ENCODE measurements around the gene CHI3L2.

Gene CHI3L2

DNA sequence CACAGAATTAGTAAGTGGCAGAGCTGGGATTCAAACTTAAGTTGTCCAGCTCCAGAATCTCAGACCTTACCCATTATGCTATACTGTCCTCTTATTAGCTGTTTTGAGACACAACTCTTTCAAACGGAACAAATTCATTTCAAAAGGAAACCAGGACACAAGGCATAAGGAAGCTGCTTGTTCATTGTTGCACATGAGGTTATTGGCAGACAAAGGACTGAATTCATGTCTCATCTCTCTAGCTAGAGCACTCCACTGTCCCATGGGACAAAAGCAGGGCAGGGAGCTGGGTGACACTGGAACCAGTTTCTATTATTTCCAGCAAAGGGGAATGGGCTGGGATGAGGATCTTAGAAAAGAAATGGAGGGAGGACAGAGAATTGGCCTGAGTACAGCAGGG, 26.4 kb downstream of the CHI3L2 start:
- DNase-seq (ENCODE audit: low spot score), result peak; percentile 98

DNA sequence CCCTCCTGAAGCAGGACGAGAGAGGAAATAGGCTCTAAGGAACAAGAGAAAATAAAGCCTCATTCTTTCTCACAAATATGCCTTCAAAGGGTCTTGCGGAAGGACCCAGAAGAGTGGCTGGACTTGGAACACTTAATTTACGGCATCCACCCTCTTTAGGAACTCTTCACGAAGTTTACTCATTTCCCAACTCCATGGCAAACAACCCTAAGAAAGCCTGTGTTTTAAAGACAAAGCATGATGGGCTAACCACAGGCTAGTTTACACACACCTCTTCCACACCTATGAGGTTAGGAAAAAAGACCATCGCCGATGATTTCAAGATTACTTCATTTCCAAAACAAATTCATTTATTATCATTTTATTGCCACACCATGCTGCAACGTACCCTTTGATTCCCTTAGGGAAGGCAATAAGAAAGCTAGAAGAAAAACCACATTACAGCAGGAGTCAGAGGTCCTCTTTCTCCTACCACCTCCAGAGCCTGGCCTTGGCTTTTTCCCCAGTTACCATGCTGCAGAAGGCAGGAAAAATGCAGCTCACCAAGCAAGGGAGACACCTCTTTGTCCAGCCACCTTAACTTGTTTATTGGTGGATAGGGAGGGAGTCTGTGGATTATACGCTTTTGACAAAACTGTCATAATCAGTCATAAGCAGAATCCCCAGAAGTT, 29.6 kb downstream of the CHI3L2 start:
- no peak for DNase-seq (ENCODE audit: low spot score)

DNA sequence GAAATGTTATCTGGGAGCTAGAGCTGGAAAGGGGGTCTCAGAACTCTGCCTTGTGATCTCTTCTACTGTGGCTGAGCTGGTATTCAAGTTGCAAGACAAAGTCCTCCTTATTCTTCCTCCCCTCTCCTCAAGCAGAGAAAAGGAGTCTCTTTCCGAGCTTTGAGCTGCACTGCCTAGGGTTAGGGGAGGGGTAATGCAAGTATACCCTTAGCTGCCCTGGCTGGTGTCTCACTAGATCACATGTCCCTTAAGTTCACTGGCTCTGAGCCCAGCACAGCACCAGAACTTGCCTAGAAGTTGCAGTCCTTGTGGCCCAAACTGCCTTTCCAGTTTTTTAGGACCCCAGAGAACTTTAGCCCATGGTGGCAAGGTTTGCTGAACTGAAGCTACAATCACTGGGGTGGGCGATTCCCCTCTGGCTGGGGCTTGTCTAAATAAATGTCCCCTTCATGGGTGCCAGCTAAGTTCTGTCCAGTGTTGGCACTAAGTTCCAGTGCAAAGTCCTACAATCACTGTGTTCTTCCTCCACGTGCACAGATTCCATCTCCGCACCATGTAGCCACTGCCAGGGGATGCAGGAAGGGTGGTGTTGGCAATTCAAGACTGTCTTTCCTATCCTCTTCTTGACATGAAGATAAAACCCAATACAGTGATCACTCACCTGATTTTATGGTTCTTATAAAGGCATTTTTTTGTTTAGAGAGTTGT, 40.4 kb downstream of the CHI3L2 start:
- no peak for DNase-seq (ENCODE audit: low spot score)

DNA sequence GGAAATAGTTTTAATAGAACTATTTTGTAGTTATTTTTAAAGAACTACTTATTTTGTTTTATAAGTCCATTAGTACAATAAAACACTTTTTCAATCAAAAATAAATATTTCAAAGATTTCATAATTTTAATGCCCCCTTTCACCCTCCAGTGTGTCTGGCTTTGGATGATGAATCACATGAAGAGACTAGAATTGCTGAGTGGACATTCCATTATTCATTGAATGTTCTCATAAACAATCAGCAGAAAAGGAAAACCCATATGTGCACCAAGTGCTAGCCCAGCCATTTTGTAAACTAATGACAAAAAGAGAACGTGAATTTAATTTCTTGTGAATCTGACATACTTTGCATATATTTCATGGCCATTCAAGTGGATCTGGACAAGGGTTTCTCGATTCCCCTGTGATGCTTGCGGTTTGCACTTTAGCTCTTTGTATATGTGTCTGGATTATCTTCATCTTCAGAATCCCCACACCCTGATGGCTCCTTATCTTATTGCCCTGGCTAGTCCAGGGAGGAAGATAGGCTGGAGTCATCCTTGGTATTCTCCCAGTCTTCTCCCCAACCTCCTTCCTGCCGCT, 42.4 kb downstream of the CHI3L2 start:
- no peak for DNase-seq (ENCODE audit: low spot score)

DNA sequence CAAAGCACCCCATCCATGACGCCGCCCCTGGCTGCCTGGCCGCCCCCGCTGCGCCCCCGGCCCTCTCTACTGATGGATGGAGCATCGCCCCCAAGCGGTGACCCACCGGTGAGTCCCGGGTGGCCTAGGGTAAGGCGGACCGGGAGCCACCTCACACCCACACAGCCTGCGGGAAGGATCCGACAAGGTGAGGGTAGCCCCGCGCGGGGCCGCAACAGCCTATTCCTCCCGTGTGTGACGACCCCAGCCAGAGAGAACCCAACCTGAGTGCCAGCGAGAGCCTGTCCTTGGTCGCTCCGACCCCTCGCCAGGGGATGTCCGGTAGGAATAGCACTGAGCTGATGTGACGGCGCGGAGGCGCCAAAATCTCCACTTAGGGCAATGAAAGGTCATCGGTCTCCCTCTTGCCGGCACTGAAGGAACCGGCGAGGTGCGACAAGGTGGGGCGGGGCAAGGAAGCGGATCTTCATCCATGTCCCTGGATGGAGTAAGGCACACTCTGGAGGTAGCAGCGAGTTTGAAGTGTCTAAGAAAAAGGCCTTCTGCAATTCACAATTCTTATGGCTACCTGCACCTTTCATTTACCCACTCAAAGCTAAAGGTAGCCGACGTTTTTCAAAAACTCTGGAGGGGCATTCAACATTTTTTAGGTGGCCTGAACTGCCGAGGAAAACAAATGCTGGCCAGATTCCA, 43.4 kb downstream of the CHI3L2 start:
- DNase-seq (ENCODE audit: low spot score), result no peak

DNA sequence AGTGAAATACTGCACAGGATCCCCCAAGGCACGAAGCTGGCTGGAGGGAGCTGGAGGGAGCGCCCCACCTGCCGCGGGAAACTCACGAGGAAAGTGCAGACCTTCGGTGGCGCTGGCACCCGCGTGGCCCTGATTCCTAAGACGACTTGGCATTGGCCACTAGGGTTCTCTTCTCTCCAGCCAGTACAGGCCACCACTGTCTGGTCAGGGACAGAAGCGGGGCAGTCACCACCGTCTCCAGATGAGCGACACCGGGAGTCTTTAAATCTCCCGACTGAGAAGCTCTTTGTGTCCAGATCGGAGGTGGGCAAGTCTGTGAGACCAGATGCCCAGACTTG, 43.9 kb downstream of the CHI3L2 start:
- DNase-seq (ENCODE audit: low spot score), result peak; percentile 20

DNA sequence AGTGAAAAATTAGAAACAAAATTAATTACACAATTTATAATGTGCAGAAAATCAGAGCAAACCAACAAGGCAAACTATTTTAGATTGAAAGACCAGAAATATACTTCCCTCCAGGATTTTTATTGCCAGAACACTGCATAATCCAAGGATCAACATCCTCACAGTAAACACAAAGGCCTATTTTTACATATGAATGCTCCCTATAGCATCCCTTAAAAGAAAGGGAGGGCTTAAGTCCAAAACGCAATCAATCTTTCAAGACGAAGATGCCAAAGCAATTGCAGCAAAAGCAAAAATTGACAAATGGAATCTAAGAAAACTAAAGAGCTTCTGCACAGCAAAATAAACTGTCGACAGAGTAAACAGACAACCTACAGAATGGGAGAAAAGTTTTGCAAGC, 44.6 kb downstream of the CHI3L2 start:
- DNase-seq (ENCODE audit: low spot score), result no peak

DNA sequence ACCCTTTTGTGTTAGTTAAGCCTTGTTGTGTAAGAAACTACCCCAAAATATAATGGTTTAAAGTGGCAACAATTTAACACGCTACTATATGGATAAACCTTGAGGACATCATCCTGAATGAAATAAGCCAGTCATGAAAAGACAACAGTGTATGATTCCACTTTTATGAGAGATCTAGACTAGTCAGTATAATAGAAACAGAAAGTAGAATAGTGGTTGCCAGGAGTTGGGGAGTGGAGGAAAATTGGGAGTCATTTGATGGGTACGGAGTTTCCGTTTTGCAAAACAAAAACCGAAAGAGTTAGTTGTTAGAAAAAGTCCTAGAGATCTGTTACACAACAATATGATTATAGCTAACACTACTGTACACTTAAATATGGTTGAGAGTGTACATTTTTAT, 47.1 kb downstream of the CHI3L2 start:
- DNase-seq (ENCODE audit: low spot score), result no peak

DNA sequence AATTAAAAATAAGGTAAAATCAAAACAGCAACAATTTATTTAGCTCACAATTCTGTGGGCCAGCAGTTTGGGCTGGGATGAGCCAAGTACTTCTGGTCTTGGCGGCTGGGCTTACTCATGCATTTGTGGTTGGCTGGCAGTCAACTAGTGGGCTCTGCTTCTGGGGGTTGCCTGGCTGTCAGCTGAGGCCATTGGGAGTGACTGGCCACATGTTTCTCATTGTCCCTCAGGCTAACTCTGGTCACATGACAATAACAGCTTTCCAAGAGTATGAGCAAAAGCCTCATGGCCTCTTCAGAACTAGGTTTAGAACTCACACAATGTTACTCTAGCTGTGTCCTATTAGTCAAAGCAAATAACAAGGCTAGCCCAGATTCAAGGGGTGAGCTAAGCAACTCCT, 47.6 kb downstream of the CHI3L2 start:
- peak; percentile 30 for DNase-seq (ENCODE audit: low spot score)

DNA sequence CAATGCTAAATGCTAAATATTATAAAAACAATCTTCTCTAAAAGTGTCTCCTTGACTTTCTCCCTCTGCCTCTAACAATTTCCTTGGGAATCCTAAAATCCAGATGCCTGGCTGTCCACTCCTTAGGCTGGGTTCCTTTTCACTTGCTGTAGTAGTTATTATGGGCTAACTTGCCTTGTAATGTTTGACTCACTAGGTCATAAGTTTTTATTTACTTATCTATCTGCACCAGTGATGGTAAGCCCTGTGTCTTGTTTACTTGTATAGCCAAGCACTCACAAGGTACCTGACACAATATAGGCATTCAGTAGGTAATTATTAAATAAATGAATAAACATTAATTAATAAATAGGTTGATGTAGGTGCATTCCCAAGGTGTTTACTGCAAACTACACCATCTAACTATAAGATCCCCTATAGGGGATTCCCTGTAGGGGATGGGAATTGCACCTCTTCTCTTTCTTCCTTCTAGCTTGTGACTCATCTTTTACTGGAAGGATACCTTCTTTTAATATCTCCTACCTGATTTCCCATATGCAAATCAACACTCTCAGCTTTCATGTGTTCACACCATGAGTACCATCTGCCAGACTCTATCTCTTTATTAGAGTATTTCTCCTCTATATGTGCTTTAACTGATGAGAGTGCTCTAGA, 48.4 kb downstream of the CHI3L2 start:
- no peak for DNase-seq (ENCODE audit: low spot score)

DNA sequence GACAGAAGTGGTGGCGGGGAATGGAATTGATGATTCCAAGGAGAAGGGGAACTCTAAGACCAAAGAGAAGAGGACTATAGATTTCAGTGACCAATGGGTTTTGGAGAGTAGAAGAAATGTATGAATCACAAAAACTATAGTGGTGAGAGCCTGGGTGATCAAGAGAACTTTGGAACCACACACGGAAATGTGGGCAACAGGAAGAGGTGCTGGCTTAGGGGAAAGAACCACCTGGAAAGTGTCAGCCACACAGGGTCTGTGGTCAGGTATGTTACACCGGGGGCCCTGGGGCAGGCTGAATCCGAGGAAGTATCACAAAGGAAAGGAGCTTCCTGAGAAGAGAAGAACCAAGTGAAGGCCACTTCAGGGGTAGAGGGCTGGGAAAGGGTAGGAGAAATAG, 51.6 kb downstream of the CHI3L2 start:
- DNase-seq (ENCODE audit: low spot score), result no peak

DNA sequence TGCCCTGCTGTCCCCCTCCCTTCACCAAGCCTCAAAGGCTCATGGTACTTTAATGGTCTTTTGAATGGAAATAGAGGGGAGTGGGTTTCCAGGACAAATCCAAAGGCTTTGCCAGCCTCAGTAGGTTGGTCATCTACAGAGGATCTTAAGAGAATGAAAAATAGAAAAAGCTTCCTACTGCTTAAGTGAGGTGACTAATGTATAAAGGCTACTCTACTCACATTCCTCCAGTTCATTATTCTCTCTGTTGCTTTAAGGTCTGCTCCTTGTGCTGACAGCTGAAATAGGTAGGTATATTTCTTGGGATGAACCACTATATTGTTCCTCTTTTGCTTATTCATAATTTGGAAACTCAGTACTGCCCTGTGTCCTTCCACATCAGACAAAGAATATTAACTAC, 52.8 kb downstream of the CHI3L2 start:
- no peak for DNase-seq (ENCODE audit: low spot score)

DNA sequence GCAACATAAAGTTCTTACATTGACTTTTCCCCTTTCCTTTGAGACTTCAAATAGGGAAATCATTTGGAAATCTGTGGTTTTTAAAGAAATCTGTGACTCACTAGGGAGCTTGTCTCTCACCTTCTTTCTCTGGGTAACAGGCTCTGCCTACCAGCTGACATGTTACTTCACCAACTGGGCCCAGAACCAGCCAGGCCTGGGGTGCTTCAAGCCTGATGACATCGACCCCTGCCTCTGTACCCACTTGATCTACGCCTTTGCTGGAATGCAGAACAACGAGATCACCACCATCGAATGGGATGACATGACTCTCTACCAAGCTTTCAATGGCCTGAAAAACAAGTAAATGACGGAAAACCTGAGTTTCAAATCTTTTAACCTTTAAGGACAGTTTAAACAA, 53.9 kb downstream of the CHI3L2 start:
- no peak for DNase-seq (ENCODE audit: low spot score)

DNA sequence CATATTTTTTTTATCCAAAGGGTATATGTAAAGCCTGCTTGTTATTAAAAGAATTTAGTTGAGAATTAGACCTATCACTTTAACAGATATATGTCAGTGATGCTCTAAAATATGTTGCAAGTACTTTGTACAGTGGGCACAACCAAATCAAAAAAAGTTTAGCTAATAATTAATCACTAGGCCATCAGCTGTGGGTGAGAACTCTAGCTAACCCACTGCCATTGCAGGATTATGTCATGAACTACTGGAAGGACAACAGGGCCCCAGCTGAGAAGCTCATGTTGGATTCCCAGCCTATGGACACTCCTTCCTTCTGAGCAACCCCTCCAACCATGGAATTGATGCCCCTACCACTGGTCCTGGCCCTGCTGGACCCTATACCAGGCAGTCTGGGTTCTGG, 56.3 kb downstream of the CHI3L2 start:
- DNase-seq (ENCODE audit: low spot score), result no peak

DNA sequence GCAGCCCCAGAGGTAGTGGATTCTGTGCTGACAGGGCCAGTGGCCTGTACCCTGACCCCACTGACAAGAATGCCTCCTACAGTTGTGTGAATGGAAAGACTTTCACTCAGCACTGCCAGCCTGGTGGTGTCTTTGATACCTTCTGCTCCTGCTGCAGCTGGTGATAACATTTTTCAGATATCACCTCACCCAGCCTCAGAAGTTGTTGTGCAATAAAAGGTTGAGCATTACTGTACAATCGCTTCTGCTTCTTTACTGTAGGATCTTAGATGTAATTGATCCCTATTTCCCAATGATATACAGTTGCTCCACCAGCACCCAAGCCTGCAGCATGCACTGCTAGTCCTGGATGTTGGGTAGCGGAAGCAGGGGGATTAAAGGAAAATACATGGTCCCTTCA, 58.4 kb downstream of the CHI3L2 start:
- DNase-seq (ENCODE audit: low spot score), result no peak

DNA sequence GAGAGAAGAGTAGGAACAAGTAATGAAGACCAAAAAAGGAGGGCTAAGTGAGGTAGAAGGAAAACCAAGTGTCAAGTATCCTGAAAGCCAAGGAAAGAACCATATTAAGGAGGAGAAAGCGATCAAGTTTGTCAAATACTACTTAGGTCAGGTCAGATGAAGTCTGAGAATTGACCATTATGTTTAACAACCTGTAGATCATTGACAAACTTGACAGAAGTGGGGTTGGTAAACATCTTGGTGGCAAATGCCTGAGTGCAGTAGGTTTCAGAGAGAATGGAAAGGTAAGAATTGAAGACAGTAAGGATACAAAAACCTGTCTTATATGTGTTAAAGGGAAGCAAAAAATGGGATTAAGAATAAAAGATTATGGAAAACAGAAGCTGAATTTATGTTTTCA, 59.4 kb downstream of the CHI3L2 start:
- DNase-seq (ENCODE audit: low spot score), result no peak

DNA sequence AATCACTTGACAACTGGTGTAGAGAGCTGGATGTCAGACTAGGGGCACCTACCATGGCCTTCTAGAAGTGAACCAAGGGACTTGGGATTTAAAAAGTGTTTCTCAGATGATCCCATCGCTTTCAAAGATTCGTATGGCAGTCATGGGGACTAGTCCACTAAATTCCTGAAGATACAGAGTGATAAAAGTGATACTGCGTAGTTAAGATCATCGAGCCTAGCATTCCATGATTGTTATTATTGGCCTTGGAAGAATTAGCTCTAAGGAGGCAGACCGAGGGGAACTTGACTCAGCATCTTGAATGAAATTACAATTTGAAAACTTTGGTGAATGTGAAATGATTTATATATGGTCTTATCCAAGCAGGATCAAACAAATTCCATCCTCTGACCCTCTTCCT, 61.9 kb downstream of the CHI3L2 start:
- DNase-seq (ENCODE audit: low spot score), result no peak

DNA sequence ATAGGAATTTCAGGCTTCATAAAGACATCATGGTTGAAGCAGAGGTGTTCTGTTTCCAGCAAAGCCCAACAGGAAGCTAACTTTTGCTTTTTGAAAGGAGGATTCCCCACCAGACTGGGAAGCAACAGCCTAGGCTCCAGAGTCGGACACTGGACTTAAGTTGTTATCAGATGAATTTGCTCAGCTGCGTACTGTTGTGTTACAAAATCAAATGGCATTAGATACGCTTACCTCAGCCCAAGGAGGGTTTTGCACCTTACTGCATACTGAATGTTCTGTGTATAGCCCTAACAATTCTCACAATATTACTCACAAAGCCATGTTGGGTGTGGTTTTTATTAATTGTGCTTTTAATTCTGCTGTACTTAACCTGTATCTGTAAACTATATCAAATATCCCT, 62.6 kb downstream of the CHI3L2 start:
- DNase-seq (ENCODE audit: low spot score), result no peak

DNA sequence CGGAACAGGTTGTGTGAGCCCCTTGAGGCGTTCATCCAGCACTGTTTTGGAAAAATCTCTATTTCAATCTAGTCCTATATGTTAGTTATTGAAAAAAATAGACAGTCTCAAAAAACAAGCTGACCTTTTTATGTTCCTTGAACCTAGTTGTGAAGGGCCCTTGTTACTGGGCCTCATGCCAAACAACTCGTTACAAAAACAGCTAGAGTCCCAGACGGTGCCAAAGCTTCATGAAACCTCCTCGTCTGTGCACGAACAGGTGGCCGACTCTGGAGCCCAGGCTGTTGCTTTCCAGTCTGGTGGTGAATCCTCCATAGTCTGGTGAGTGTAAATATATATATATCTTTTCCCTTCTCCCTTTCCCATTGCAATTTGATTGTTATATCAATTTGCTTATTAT, 63.1 kb downstream of the CHI3L2 start, which contains the start of gene CHIA:
CHIA (plus strand) TSS at position 222 of the 400 bp plus-strand sequence. CDS start 19,617 bp downstream, outside the sequence.
- no peak for DNase-seq (ENCODE audit: low spot score)
